HUES6 (cell line): ENCODE measurements around the gene ZBTB49.
"Not testable (repeated sequence)": the region's sequence is repeated elsewhere in the genome, so short reads cannot be mapped to it uniquely, and the experiment has no call there.

Experiments
- H3K27ac ChIP-seq: 2 replicates; pipeline ENCODE4 v1.7.0; 2013; ENCODE audit warnings: low read depth, mild to moderate bottlenecking, low read length, inconsistent platforms
- H3K27me3 ChIP-seq: 2 replicates; pipeline ENCODE4 v1.6.1; 2013; ENCODE audit warnings: low read length; ENCODE audit not compliant: control insufficient read depth, insufficient read depth
- H3K36me3 ChIP-seq: 2 replicates; pipeline ENCODE4 v1.6.1; 2013; ENCODE audit warnings: low read length; ENCODE audit not compliant: control insufficient read depth, insufficient read depth
- H3K4me1 ChIP-seq: 2 replicates; pipeline ENCODE4 v1.6.1; 2013; ENCODE audit warnings: low read length; ENCODE audit not compliant: control insufficient read depth, insufficient read depth
- H3K4me3 ChIP-seq: 2 replicates; pipeline ENCODE4 v1.5.1; 2013; ENCODE audit warnings: low read depth, low read length
- H3K9ac ChIP-seq: one replicate; pipeline ENCODE4 v1.6.1; 2013; ENCODE audit warnings: mild to moderate bottlenecking, low read length
- H3K9me3 ChIP-seq: 2 replicates; pipeline ENCODE4 v1.6.1; 2013; ENCODE audit warnings: low read depth, low read length; ENCODE audit not compliant: control insufficient read depth, insufficient read depth

The ZBTB49 gene

GRCh38 chr4:4256799-4257198 lies 33.3 kb upstream of the ZBTB49 start:
- Histone ChIP-seq H3K9me3 (no peaks in the 10 kb centered on the region), H3K27ac (no peak overlapping the region), H3K4me3 (no peak overlapping the region), H3K9ac (no peak overlapping the region), H3K4me1 (no peaks in the 10 kb centered on the region), H3K36me3 (no peaks in the 10 kb centered on the region), H3K27me3 (no peaks in the 10 kb centered on the region)

- H3K4me3 ChIP-seq, H3K36me3 ChIP-seq, H3K9me3 ChIP-seq, H3K9ac ChIP-seq, H3K27ac ChIP-seq, H3K27me3 ChIP-seq, H3K4me1 ChIP-seq: not testable (repeated sequence)
These were observed 32.3 kb upstream of the ZBTB49 start for GRCh38 chr4:4257705-4258104.

GRCh38 chr4:4259484-4260100 lies 30.5 kb upstream of the ZBTB49 start:
- Histone ChIP-seq H3K9ac (no peak overlapping the region), H3K4me1 (no peaks in the 10 kb centered on the region), H3K36me3 (no peaks in the 10 kb centered on the region), H3K27ac (no peak overlapping the region), H3K4me3 (no peak overlapping the region), H3K27me3 (no peaks in the 10 kb centered on the region), H3K9me3 (no peaks in the 10 kb centered on the region)

GRCh38 chr4:4260185-4260751 lies 29.8 kb upstream of the ZBTB49 start:
- no peaks in the 10 kb centered on the region for H3K4me1 ChIP-seq
- H3K36me3 ChIP-seq, result no peaks in the 10 kb centered on the region
- H3K27ac ChIP-seq, result no peak overlapping the region
- no peak overlapping the region for H3K9ac ChIP-seq
- H3K9me3 ChIP-seq, result no peaks in the 10 kb centered on the region
- H3K27me3 ChIP-seq, result no peaks in the 10 kb centered on the region
- H3K4me3 ChIP-seq, result no peak overlapping the region

- Histone ChIP-seq H3K36me3 (peaks cover 55% of the 10 kb centered on the region), H3K27ac (no peak overlapping the region), H3K9ac (no peak overlapping the region), H3K4me1 (no peaks in the 10 kb centered on the region), H3K9me3 (no peaks in the 10 kb centered on the region), H3K4me3 (no peak overlapping the region), H3K27me3 (no peaks in the 10 kb centered on the region)
These were observed 22.1 kb upstream of the ZBTB49 start for GRCh38 chr4:4267981-4268380.

GRCh38 chr4:4268776-4269175 lies 21.3 kb upstream of the ZBTB49 start:
- no peak overlapping the region for H3K4me3 ChIP-seq
- H3K27ac ChIP-seq, result no peak overlapping the region
- peaks cover 63% of the 10 kb centered on the region for H3K36me3 ChIP-seq
- no peaks in the 10 kb centered on the region for H3K27me3 ChIP-seq
- H3K9ac ChIP-seq, result no peak overlapping the region
- no peaks in the 10 kb centered on the region for H3K9me3 ChIP-seq
- no peaks in the 10 kb centered on the region for H3K4me1 ChIP-seq

- H3K27me3 ChIP-seq, result no peaks in the 10 kb centered on the region
- H3K4me1 ChIP-seq, result no peaks in the 10 kb centered on the region
- H3K27ac ChIP-seq, result no peak overlapping the region
- H3K4me3 ChIP-seq, result no peak overlapping the region
- peaks cover 68% of the 10 kb centered on the region for H3K36me3 ChIP-seq
- no peaks in the 10 kb centered on the region for H3K9me3 ChIP-seq
- no peak overlapping the region for H3K9ac ChIP-seq
These were observed 20.7 kb upstream of the ZBTB49 start for GRCh38 chr4:4269331-4269731.

- H3K27me3 ChIP-seq, result no peaks in the 10 kb centered on the region
- no peaks in the 10 kb centered on the region for H3K4me1 ChIP-seq
- no peak overlapping the region for H3K9ac ChIP-seq
- H3K36me3 ChIP-seq, result peaks cover 73% of the 10 kb centered on the region
- H3K27ac ChIP-seq, result no peak overlapping the region
- no peak overlapping the region for H3K4me3 ChIP-seq
- H3K9me3 ChIP-seq, result no peaks in the 10 kb centered on the region
These were observed 20.2 kb upstream of the ZBTB49 start for GRCh38 chr4:4269856-4270255.

GRCh38 chr4:4270529-4270928 lies 19.5 kb upstream of the ZBTB49 start:
- Histone ChIP-seq H3K27ac (no peak overlapping the region), H3K9ac (no peak overlapping the region), H3K27me3 (no peaks in the 10 kb centered on the region), H3K4me1 (no peaks in the 10 kb centered on the region), H3K4me3 (no peak overlapping the region), H3K9me3 (no peaks in the 10 kb centered on the region), H3K36me3 (peaks cover 80% of the 10 kb centered on the region)

GRCh38 chr4:4271912-4272311 lies 18.1 kb upstream of the ZBTB49 start:
- Histone ChIP-seq H3K4me3 (no peak overlapping the region), H3K36me3 (peaks cover 87% of the 10 kb centered on the region), H3K27ac (no peak overlapping the region), H3K4me1 (no peaks in the 10 kb centered on the region), H3K27me3 (no peaks in the 10 kb centered on the region), H3K9me3 (no peaks in the 10 kb centered on the region), H3K9ac (no peak overlapping the region)

GRCh38 chr4:4274226-4274625 lies 15.8 kb upstream of the ZBTB49 start:
- Histone ChIP-seq H3K27me3 (no peaks in the 10 kb centered on the region), H3K9ac (no peak overlapping the region), H3K9me3 (no peaks in the 10 kb centered on the region), H3K27ac (no peak overlapping the region), H3K4me3 (no peak overlapping the region), H3K4me1 (no peaks in the 10 kb centered on the region), H3K36me3 (peaks cover 89% of the 10 kb centered on the region)
